HG03139 (cell line): Measurements from ENCODE around the gene PIP5K1B.

ENCODE experiments used
- ATAC-seq: cut with Tn5 transposase; IDR thresholded peaks from one replicate; pipeline ENCODE4 v1.9.1; 2021; ENCODE audit not compliant: unreplicated experiment

Gene PIP5K1B

DNA sequence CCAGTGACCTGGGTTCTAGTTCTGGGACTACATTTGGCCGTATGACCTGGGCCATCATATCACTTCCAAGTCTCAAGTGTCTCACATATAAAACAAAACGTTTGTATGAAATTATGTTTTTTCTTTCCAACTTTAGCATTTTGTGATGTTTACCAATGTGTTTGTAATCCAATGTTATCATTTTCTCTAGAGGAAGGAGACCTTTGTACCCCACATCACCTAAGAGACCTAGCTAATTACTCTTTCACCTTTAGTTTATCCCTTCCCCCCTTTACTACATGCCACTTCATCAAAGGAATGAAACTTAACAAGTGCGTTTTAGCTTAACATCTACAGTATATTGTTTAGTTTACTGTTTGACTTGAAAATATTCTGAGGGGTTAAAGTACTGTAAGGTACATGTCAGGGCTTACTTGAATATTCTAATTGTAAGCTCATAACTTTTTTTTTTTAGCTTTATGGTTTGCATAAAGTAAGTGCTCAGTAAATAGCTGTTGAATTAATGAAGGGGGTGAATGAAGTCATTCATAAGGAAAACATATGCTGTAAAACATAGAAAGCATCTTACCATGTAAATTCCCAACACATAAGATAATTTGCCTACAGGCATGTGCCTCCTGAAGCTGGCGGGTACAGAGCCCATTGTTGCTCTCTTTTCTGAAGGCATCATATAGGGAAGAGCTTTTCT is 2.9 kb downstream of the PIP5K1B start:
- ATAC-seq = no peak

DNA sequence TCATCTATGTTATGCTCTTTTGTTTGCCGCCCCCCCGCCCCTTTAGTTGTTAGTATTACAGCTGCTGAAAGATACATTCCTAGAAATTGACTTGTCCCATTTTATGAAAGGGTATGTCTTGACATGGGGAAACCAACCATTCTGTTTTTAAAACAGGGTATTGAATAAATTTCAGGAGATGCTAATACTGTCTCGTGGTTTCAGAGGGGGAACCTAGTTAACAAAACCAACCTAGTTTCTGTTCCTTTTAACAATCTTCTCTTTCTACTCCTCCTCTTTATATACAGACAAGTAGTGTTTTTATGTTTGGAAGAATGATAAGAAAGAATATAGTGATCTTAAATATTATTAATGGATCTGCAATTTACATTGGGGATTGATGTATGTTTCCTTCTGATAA is 3.5 kb downstream of the PIP5K1B start:
- ATAC-seq = no peak

DNA sequence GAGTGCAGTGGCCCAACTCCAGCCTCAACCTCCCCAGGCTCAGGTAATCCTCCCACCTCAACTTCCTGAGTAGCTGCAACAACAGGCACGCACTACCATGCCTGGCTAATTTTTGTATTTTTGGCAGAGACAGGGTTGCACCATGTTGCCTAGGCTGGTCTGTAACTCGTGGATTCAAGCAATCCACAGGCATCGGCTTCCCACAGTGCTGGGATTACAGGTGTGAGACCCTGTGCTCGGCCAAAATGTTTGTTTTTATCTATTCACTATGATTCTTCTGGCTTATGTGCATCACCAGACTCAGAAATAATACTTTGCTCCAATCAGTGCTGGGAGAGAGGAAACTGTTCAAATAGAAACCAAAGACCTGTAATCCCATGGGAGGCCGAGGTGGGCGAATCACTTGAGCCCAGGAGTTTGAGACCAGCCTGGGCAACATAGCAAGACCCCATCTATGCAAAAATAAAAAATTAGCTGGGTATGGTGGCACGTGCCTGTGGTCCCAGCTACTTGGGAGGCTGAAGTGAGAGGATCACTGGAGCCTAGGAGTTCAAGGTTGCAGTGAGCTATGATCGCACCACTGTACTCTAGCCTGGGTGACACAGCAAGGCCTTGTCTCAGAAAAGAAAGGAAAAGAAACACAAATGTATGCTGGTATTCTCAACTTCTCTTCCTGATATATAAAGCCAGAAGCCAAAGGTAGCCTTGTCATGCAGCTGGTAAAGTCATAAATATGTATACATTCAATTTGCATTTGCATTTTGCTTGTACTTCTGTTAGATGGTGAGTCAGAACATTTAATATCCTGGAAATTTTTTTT is 4.5 kb downstream of the PIP5K1B start:
- ATAC-seq = no peak

DNA sequence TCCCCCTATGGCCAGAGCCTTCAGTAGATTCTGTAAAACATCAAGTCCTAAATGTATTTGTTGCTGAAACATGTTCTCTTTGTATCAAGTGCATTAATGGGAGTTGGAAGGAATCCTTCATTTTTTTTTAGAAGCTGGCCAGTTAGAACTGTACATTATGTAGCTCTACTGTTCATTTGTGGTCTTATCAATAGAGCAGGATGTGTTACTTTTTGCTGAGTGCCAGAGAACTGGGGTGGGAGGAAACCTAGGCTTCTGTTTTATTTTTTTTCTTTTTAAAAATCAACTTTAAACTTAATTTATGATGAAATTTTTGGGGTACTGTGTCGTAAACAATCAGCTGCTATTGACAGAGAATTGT is 5.1 kb downstream of the PIP5K1B start:
- no peak for ATAC-seq

DNA sequence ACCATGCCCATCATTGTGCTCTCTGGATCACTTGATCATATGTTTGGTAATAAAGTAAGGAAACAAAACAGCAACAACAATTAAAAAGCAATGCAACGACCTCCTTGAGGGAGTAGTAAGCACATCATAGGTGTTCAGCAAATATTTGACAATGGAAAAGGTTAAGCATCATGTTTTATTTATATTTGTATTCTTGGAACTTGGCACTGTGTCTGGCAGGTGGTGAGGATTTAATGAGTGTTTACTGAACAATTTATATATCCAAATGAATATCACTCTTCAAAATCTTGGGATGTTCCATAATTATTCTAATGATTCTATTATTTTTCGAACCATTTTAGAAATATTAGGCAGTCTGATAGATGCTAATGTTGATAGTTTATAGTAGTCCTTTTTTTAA is 6.2 kb downstream of the PIP5K1B start:
- no peak for ATAC-seq

DNA sequence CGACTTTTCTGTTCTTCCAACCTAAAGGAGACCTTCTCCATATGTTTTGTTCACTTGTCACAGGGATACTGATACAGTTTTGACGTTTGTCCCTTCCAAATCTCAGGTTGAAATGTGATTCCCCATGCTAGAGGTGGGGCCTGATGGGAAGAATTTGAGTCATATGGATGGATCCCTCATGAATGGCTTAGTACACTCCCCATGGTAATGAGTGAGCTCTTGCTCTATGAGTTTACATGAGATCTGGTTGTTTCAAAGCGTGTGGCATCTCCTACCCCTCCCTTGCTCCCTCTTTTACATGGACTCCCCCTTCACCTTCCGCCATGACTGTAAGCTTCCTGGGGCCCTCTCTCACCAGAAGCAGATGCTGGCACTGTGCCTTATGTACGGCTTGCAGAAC is 6.9 kb downstream of the PIP5K1B start:
- ATAC-seq = no peak

DNA sequence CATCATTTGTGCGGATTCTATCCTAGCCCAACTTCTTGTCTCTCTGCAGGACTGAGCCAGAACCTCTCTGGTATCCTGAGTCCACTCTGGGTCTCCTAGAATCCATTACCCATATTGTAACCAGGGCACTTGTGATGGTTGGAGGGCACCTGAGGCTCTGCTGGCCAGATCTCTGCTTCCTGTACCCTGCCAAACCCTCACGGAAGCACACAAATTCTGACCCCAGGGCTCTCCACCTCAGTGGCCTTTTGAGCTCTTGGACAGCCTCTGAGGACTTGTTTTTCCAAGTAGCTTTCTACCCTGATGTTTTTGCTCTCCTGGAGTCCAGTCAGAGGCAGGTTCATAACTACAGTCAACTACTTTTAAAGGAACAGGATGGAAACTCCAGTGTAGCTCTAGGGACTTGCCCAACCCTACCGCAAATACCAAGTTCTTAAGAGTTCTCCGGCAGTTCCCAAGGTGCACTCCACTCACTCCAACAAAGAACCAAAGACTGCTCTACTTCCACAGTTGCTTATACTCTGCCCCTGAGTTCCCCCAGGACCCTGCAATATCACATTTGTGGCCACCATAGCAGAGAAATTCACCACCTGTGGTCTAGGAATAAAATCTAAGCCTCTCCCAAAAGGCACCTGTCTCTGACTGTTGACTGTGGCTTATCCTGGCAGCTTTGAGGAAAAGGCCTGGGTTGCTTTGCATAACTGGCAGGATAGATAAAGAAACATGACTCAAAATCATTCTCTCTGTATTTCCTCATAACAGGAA is 9.6 kb downstream of the PIP5K1B start:
- no peak for ATAC-seq

DNA sequence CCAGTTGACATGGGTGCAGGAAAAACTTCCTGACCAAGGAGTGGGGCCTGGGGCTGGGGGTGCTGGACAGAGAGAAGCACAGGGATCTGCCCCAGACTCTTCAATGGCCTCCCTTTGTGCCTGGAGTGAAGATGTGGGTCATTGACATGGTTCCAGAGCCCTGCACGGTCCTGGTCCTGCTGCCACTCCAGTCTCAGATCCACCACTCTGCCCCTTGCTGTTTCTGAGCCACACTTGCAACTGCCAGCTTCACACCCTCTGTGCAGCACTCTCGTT is 10.1 kb downstream of the PIP5K1B start:
- no peak for ATAC-seq

DNA sequence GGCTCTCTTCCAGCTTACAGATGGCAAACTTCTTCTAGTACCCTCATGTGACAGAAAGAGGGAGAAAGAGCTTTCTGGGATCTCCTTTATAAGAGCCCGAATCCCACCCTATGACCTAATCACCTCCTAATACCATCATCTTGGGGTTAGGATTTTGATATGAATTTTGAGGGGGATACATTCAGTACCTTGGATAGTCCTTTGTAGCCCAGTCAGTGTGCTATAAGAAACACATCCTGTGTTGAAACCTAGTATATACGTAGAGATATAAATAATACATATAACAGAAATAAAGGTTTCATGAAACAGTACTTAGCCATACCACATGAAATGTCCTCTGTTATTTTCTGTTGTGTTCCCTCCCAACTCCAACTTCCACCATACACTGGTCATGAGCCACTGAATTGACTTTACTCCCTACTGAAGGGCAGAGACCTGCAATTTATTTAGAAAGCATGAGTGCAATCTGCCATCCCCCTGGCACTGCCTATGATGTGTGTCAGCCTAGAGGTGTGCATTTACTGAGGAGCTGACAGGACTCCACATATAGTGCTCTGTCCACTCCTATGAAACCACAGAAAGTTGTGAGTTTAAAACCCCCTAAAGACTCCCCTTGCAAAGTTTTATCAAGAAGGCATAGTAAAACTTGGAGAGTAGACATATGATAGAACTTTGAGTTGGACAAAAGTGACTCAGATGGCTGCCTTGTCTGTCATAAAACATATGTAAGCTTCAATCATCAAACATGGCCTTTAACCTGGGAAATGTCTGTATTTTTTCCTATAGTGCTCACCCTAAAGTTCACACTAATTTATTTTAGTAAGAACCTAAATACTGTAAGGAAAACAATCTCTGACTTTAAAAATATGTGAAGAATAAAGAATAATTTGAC is 12.8 kb downstream of the PIP5K1B start:
- ATAC-seq = no peak

DNA sequence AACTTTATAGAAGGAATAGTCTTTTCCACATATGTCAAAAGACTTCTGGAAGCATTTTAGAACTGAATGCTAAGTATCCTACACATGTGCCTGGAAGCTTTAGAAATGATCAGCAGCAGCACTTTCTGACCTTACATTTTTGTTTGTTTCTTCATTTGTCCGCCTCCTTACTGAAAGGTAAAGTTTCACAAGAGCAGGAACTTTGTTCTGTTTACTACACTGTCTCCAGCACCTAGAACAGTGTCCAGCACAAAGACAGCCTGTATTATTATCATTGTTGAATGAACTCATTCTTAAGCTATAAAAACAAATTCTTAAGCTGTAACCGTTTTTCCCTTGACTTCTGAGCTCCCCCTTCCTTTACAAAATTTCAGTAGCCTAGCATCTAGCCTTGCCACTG is 14.8 kb downstream of the PIP5K1B start:
- ATAC-seq = no peak

DNA sequence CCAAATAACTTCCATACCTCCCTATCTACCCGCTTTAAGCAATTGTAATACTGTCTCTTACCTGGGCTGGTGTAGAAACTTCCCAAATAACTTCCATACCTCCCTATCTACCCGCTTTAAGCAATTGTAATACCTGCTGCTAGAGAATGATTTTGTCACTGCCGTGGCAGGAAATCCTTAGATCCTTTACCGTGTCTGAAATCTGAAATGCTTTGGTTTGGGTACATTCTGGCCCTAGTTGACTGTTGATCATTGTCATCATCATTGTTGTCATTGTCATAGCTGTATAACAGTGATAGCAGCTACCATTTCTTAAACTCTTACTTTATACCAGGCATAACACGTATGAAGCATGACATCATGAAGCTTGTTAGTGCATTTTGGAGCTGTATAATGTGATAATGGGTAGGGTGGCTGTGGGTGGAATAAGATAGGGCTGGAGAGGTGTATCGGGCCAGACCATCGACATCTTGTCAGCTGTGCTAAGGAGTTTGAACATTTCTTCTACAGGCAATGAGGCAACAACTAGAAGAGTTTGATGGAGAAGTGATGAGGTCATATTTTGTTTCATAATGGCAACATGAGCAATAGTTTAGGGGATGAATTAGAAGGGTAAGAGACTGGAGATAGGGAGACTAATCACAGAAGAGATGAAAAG is 15.7 kb downstream of the PIP5K1B start:
- no peak for ATAC-seq

DNA sequence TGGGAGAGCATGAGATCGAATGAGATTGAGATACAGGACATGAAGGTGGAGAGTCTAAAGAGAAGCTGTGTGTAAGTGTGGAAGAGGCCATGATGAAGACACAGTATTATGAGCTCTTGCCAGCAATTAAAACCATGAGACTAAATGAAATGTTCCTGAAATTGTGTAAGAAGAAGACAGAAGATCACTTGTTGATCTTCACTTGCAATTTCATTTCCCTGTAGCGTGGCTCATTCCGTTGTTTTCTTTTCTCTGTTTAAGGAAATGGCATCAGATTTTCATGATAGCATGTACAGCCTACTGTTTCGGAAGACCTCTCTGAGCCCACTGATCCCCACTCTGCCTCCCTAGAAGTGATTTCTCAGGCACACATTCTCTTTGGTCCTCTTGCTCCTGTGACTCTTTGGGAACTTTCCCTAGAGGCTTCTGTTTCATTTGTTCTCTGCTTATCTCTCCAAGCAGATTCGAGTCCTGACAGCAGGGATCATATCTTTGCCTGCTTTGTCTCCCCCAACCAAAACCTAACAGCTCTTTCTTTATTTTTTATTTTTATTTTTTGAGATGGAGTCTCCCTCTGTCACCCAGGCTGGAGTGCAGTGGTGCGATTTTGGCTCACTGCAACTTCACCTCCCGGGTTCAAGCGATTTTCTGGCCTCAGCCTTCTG is 16.8 kb downstream of the PIP5K1B start:
- ATAC-seq = no peak

DNA sequence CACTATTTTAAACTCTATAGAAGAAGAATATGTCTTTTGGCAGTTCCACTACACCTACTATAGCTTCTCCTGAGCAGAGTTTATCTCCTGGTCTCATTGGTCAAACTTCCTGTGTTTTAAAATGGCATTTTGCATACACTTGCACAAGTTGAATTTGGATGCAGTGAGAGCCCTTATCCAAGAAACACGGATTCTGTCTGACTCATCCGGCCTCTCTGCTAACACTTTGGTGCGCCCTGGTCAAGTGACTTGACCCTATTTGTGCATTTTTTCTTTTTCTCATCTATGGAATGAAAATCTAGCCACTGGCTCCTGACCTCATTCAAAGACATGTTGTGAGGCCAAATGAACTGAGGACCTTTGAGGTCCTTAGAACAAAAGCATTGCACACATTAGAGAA is 20.0 kb downstream of the PIP5K1B start:
- ATAC-seq = no peak

DNA sequence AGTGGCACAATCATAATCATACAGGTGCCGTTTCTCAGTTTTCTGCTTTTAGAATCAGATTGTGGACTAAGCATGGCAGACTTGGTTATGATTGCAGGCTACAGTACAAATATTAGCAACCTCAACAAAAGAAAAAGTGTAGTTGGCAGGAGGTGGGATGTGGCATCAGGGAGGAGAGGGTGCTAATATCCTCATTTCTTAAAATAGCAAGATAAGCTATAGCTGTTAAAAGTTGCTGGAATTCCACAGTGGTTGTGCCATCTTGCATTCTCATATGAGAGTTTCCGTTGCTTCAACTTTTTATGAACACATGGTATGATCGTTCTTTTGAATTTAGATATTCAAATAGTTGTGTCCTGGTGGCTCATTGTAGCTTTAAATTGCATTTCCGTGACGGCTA is 21.4 kb downstream of the PIP5K1B start:
- no peak for ATAC-seq

DNA sequence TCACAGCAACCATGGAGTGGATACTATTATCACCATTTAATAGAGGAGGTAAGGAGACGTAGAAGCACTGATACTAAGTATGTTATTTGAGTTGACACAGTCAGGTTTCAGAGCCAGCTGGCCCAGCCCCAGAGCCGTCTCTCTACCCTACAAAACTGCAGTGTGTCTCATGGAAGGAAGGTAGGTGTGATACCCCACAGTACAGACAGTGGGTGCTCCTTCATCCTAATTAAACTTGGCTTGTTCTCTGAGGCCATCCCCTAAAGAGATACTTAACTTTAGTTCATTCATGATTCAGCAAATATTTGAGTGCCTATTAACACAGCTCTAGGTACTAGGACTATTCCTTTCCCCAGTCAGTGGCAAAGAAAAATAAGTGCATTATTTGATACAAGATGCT is 22.6 kb downstream of the PIP5K1B start:
- ATAC-seq = no peak

DNA sequence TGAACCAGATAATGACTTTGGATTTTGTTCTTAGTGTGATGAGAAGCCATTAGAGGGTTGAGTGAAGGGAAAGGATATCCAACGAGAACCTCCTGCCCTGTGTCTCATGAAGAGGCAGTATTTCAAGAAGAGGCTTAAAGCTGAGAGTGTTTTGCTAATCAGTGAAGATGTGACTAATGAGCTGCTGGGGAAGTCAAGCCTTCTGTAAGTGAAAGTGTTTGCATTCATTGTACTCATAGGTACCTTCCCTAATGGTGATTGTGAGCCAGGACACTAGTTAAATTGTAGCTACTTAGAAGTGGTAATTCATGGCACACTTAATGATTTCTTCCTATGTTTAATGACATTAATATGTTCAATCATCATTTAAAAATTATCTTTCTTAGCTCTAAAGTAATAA is 23.7 kb downstream of the PIP5K1B start:
- no peak for ATAC-seq

DNA sequence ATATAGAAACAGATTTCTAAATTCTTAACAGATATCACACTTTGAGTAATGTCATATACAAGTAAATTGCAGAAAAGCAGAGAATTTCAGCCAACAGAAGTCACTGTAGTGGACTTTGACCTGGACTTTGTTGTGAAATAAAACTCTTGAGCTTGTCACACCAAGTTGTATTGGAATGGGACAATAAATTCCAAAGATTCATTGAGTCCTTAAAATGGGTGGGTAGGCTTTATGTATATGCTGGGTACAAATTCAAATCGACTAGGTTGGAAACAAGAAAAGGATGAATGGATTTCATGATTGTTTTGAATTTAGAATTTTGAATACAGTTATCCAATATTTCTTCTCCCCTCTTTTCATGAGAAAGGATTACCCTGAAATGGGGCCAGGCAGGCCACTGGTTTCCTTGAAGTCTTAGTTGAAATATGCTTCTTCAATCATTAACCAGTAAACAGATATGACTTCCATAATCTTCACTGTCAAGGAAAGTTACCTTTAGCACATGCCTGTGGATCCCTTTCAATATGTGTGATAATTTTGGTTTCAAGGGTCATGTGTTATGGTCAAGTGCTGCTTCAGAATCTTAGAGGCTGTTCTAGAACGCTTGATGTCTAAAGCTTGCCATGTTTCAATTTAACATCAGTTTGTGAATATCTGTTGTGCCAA is 25.7 kb downstream of the PIP5K1B start:
- no peak for ATAC-seq

DNA sequence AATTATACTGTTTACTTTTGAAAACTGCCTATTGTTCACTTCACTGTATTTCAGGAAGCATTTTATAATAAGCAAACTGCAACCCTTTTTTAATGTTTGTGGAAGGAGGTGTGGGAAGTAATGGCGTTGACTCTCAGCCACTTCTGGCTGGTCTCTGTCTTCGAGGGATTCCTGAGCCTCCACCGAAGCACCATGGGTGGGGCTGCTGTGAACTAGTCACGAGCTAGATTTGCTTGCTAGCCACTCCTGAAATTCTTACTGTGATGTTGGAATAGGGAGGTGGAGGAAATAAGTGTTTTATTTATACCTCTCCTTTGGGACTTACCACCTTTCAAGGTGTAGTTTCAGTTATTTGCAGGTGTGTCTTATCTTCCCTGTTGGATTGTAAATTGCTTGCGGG is 26.8 kb downstream of the PIP5K1B start:
- ATAC-seq = no peak

DNA sequence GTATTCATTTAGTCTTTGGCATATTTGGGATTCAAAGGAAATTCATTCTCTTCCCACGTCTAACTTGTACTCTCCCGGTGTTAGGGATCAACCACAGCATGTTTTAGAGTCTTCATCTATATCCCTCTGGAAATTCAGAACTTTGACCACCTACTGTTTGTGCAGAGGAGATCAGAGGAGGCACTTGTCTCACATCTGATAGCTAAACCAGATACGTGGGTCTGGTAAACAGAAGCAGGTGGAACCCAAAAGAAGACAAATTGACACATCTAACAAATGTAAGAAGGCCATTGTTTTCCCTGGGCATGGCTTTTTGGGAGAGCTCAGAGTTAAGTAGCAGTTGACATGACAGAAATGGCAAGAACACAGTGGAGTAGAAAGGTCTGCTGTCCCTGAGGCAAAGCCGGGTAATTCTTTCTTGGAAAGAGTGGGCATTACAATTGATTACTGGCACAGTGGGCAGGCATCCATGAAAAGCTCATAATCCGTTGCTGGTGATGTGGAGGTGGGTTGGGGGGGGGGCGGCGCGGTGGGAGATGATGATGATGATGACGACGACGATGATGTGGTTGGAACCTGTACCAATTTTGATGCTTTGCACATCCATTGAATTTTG is 27.5 kb downstream of the PIP5K1B start:
- ATAC-seq = no peak
